HepG2 (cell line): Measurements from ENCODE around the gene PCSK2. TPM values are rescaled to one million over a fixed set of nuclear protein-coding genes. Genes with fewer than 3 reads are reported as not detected.

Experiments
- ATAC-seq: fragments of 200-7000 bp; cut with Tn5 transposase; 3 replicates; pipeline ENCODE4 v1.9.1; 2020; ENCODE audit warnings: mild to moderate bottlenecking, moderate library complexity
- BruUV-seq: library from RNA; stranded (reverse); fragments of 400-500 nt; replicated peaks from 2 replicates; lab custom pipeline; 2021; lab: Mats Ljungman, UMichigan
- CTCF ChIA-PET: fragments of 300-600 bp; formaldehyde crosslinking; extraction: SDS; loops from one replicate; lab custom pipeline; 2021; ENCODE audit warnings: low total read pairs, inconsistent platforms, low intra/inter-chr PET ratio; lab: Yijun Ruan, JAX
- POLR2A ChIA-PET: fragments of 350-600 bp; sonication (Branson Sonifier 250); formaldehyde crosslinking; loops from one replicate; lab custom pipeline; 2020; ENCODE audit warnings: antibody characterized with exemption, inconsistent platforms; lab: Yijun Ruan, JAX
- DNase-seq: peaks from one replicate; pipeline ENCODE4 v3.0.0-alpha.2; 2015; ENCODE audit warnings: low spot score
- FAIRE-seq: peaks from 3 replicates; lab custom pipeline; 2011; peaks lifted over from hg19 to GRCh38; lab: Jason Lieb, UNC
- H2AFZ ChIP-seq: one replicate; pipeline ENCODE4 v1.6.1; 2011; ENCODE audit warnings: low read length, inconsistent platforms
- H3K27ac ChIP-seq: fragments of 300-600 bp; 3 replicates; pipeline ENCODE4 v1.8.0; 2011; ENCODE audit warnings: mixed run types, mild to moderate bottlenecking, mixed read lengths, low read length, inconsistent platforms; ENCODE audit not compliant: insufficient read depth; ENCODE audit errors: extremely low read length
- H3K27me3 ChIP-seq, 2 experiments: fragments of 200-600 bp in 1 of 2; 2 replicates in 1 of 2; 3 replicates in 1 of 2; pipeline versions ENCODE4 v1.6.0 to v1.8.0; 2011; ENCODE audit warnings: low read length in 2 of 2, mild to moderate bottlenecking in 2 of 2, moderate library complexity in 2 of 2, inconsistent platforms in 1 of 2; ENCODE audit not compliant: insufficient read depth in 2 of 2, control insufficient read depth in 1 of 2
- H3K36me3 ChIP-seq, 2 experiments: fragments of 200-600 bp in 1 of 2; replicated peaks in 1 of 2; 2 replicates in 1 of 2; 3 replicates in 1 of 2; pipeline versions ENCODE4 v1.5.1 to v1.8.0; 2011; ENCODE audit warnings: low read length in 2 of 2, inconsistent platforms in 1 of 2; ENCODE audit not compliant: insufficient read depth in 2 of 2, control insufficient read depth in 1 of 2
- H3K4me1 ChIP-seq: 2 replicates; pipeline ENCODE4 v1.5.1; 2012; ENCODE audit warnings: low read length, inconsistent platforms; ENCODE audit not compliant: insufficient read depth
- H3K4me2 ChIP-seq: 2 replicates; pipeline ENCODE4 v1.6.0; 2011; ENCODE audit warnings: low read depth, low read length, inconsistent platforms
- H3K4me3 ChIP-seq, 3 experiments: fragments of 200-600 bp in 1 of 3; sonication (generic), shearing (Covaris generic) in 1 of 3; replicated peaks in 1 of 3; 2 replicates each; pipeline ENCODE4 v1.5.1; 2011 to 2016; ENCODE audit warnings: low read length in 3 of 3, inconsistent platforms in 2 of 3, low read depth in 2 of 3, mild to moderate bottlenecking in 2 of 3, control low read depth in 1 of 3, mixed read lengths in 1 of 3; ENCODE audit not compliant: insufficient read depth in 1 of 3
- H3K79me2 ChIP-seq: one replicate; pipeline ENCODE4 v1.6.1; 2011; ENCODE audit warnings: low read length, inconsistent platforms; ENCODE audit not compliant: insufficient read depth
- H3K9ac ChIP-seq: 2 replicates; pipeline ENCODE4 v1.6.0; 2011; ENCODE audit warnings: mild to moderate bottlenecking, low read depth, low read length, inconsistent platforms; ENCODE audit not compliant: insufficient read depth
- H3K9me3 ChIP-seq: 2 replicates; pipeline ENCODE4 v1.5.1; 2012; ENCODE audit warnings: mild to moderate bottlenecking, low read length
- H4K20me1 ChIP-seq: 2 replicates; pipeline ENCODE4 v1.6.0; 2011; ENCODE audit warnings: inconsistent platforms, mild to moderate bottlenecking, low read length, moderate library complexity; ENCODE audit not compliant: insufficient read depth
- BCL6 ChIP-seq: IDR thresholded peaks from 2 replicates; pipeline ENCODE4 v1.6.1; 2016; ENCODE audit warnings: missing genetic modification reagents, missing compliant biosample characterization
- HES4 ChIP-seq: sonication (generic); formaldehyde crosslinking; IDR thresholded peaks from 2 replicates; pipeline ENCODE4 v1.9.0; 2021; ENCODE audit warnings: mild to moderate bottlenecking, missing genetic modification reagents, borderline replicate concordance
- MAFF ChIP-seq: IDR thresholded peaks from 2 replicates; pipeline ENCODE4 v1.6.1; 2011; ENCODE audit warnings: low read depth, low read length, improper control_type of control experiment
- MAFK ChIP-seq, 2 experiments: IDR thresholded peaks in 1 of 2; conservative IDR thresholded peaks in 1 of 2; 2 replicates each; pipeline ENCODE4 v1.6.1; 2011; ENCODE audit warnings: improper control_type of control experiment in 2 of 2, low read length in 2 of 2
- PRDM15 ChIP-seq: sonication (generic); formaldehyde crosslinking; IDR thresholded peaks from 2 replicates; pipeline ENCODE4 v1.4.0; 2020; ENCODE audit warnings: missing genetic modification reagents
- SKIL ChIP-seq: sonication (generic); formaldehyde crosslinking; IDR thresholded peaks from 2 replicates; pipeline ENCODE4 v1.8.0; 2022; ENCODE audit warnings: missing genetic modification reagents, mild to moderate bottlenecking, moderate library complexity, borderline replicate concordance
- SSRP1 ChIP-seq: IDR thresholded peaks from 2 replicates; pipeline ENCODE4 v1.6.1; 2016; ENCODE audit warnings: control low read depth
- YEATS4 ChIP-seq: sonication (generic); formaldehyde crosslinking; IDR thresholded peaks from 2 replicates; pipeline ENCODE4 v1.4.0; 2020; ENCODE audit warnings: missing genetic modification reagents, borderline replicate concordance
- ZBTB3 ChIP-seq: sonication (generic); formaldehyde crosslinking; IDR thresholded peaks from 2 replicates; pipeline ENCODE4 v1.4.0; 2020; ENCODE audit warnings: low read depth, mild to moderate bottlenecking, moderate library complexity, missing genetic modification reagents, borderline replicate concordance
- ZNF367 ChIP-seq: sonication (generic); formaldehyde crosslinking; IDR thresholded peaks from 2 replicates; pipeline ENCODE4 v1.4.0; 2020; ENCODE audit warnings: missing genetic modification reagents, borderline replicate concordance
- ZNF567 ChIP-seq: sonication (generic); formaldehyde crosslinking; IDR thresholded peaks from 2 replicates; pipeline ENCODE4 v1.8.1; 2023; ENCODE audit warnings: mild to moderate bottlenecking, missing genetic modification reagents, borderline replicate concordance
- ZSCAN20 ChIP-seq: sonication (generic); formaldehyde crosslinking; IDR thresholded peaks from 2 replicates; pipeline ENCODE4 v1.4.0; 2020; ENCODE audit warnings: missing genetic modification reagents, mild to moderate bottlenecking, borderline replicate concordance
- WGBS: methylation state at CpG from one replicate; pipeline ENCODE4 v1.1.6; 2017; ENCODE audit warnings: low lambda C conversion rate; 5-methylcytosine and 5-hydroxymethylcytosine counted together
- in situ Hi-C: cut with HindIII; loops from 2 replicates; pipeline ENCODE4 v1.10.0; 2017; ENCODE audit warnings: low pct_unique_long_range_greater_than_20kb; ENCODE audit not compliant: extremely low pct_ligation_motif_present
- intact Hi-C: fragments of 100-400 bp; cut with micrococcal nuclease; formaldehyde crosslinking; loops from one replicate; pipeline ENCODE4 v1.10.0; 2022; ENCODE audit not compliant: unreplicated experiment
- polyA plus RNA-seq, 8 experiments: library from polyadenylated mRNA; depleted of rRNA in 3 of 8; stranded (reverse) in 7 of 8; unstranded in 1 of 8; fragments of >200 nt; fragmentation: Illumina TruSeq in 4 of 8; extraction: Trizol in 4 of 8; gene quantifications; 2 replicates each; pipeline versions ENCODE4 v1.2.1 to v1.2.3, GENCODE V29; 2011 to 2016; ENCODE audit warnings: low read depth in 4 of 8, missing spikeins in 1 of 8, mixed read lengths in 1 of 8; ENCODE audit not compliant: insufficient read depth in 1 of 8
- total RNA-seq, 5 experiments: library from RNA; depleted of rRNA; stranded (reverse); fragments of >200 nt; fragmentation: Illumina TruSeq; extraction: Trizol; gene quantifications; 2 replicates each; pipeline ENCODE4 v1.2.3, GENCODE V29; 2016; ENCODE audit warnings: low read depth in 1 of 5
- TF ChIP-seq, protein P1 (sequence below): sonication (generic); formaldehyde crosslinking; IDR thresholded peaks from 2 replicates; pipeline ENCODE4 v1.8.0; 2022; ENCODE audit warnings: missing genetic modification reagents, mild to moderate bottlenecking, inconsistent platforms, borderline replicate concordance
- TF ChIP-seq, protein P2 (sequence below): sonication (generic); formaldehyde crosslinking; IDR thresholded peaks from 2 replicates; pipeline ENCODE4 v1.9.0; 2021; ENCODE audit warnings: missing genetic modification reagents, mild to moderate bottlenecking, borderline replicate concordance

The PCSK2 gene
- total and polyA plus RNA-seq, 2 of the 13 experiments (the other 11 are each of a cell fraction or from before 2014, with no cell fraction given), result not detected

DNA sequence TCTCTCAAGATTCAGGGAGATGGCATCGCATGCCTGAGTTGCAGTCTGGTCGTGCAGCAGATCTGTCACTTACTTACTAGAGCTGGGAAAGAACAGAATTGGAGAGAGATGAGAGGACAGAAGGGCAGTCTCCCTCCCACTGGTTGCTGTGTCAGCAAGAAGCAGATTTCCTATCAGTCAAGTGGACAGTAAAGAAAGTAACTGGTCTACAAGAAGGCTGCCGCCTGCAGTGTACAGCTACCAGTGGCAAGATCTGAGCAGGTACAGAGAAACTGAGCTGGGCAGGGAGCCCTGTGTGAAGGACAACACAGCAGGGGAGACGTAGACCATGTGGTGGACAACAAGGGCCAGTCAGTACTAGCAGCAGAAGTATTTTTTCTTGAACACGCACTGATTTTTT is 49.5 kb upstream of the PCSK2 start:
- Histone ChIP-seq H3K27me3 (no peaks in the 10 kb centered on the region), H3K4me3 (no peak overlapping the region), H3K36me3 (no peaks in the 10 kb centered on the region), H3K79me2 (no peaks in the 10 kb centered on the region), H4K20me1 (no peaks in the 10 kb centered on the region), H3K9ac (no peak overlapping the region), H3K4me1 (no peaks in the 10 kb centered on the region), H3K4me2 (no peak overlapping the region), H2AFZ (no peak overlapping the region), H3K27ac (no peak overlapping the region), H3K9me3 (no peaks in the 10 kb centered on the region)
- TF ChIP-seq, protein P1, sequence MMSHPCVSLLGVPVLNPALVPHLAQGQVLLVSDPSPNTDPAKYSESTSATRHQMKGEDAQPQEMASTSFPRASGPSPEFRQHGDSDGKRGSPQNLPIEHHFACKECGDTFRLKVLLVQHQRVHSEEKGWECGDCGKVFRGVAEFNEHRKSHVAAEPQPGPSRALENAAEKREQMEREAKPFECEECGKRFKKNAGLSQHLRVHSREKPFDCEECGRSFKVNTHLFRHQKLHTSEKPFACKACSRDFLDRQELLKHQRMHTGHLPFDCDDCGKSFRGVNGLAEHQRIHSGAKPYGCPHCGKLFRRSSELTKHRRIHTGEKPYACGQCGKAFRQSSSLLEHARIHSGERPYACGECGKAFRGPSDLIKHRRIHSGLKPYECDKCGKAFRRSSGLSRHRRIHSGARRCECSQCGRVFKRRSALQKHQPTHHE (CRISPR knock-in tag), result no peak
- TF ChIP-seq SKIL (CRISPR knock-in tag), result 0 out of 2 replicates have a peak, but pooled peaks have one; percentile 9
- TF ChIP-seq ZBTB3 (CRISPR knock-in tag), result no peak
- peak; percentile 64 for TF ChIP-seq MAFF
- TF ChIP-seq SSRP1 (CRISPR knock-in tag), result no peak
- no peak for TF ChIP-seq ZNF367 (CRISPR knock-in tag)
- no peak for TF ChIP-seq ZNF567
- TF ChIP-seq YEATS4 (CRISPR knock-in tag), result no peak
- TF ChIP-seq, protein P2, sequence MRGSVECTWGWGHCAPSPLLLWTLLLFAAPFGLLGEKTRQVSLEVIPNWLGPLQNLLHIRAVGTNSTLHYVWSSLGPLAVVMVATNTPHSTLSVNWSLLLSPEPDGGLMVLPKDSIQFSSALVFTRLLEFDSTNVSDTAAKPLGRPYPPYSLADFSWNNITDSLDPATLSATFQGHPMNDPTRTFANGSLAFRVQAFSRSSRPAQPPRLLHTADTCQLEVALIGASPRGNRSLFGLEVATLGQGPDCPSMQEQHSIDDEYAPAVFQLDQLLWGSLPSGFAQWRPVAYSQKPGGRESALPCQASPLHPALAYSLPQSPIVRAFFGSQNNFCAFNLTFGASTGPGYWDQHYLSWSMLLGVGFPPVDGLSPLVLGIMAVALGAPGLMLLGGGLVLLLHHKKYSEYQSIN (CRISPR knock-in tag), result no peak
- peak; percentile 79 to 84 for TF ChIP-seq MAFK (conservative IDR thresholded peaks at IDR 0.05 in 1 of 2, IDR thresholded peaks at IDR 0.05 in 1 of 2; ENCODE audit: low read length in 2 of 2)
- no peak for TF ChIP-seq PRDM15 (CRISPR knock-in tag)
- no peak for TF ChIP-seq ZSCAN20
- no peak for TF ChIP-seq HES4 (CRISPR knock-in tag)
- no peak for TF ChIP-seq BCL6 (CRISPR knock-in tag)
- POLR2A ChIA-PET, result no interaction called here
- intact Hi-C loops, result no loop called here
- no peak for DNase-seq
- no peak for FAIRE-seq
- BruUV-seq, result no TSS peak
- WGBS, result 7% methylated on average over 5 of the region's 5 CpGs
- in situ Hi-C loops, result no loop called here
- CTCF ChIA-PET, result no interaction called here
- ATAC-seq, result no peak
